Measurements from ENCODE around the gene COLEC11. TPM values are rescaled to one million over a fixed set of nuclear protein-coding genes. Genes with fewer than 3 reads are reported as not detected.

The COLEC11 gene
- total RNA-seq, 1 experiment from 2014 or later: 0.39 TPM

DNA sequence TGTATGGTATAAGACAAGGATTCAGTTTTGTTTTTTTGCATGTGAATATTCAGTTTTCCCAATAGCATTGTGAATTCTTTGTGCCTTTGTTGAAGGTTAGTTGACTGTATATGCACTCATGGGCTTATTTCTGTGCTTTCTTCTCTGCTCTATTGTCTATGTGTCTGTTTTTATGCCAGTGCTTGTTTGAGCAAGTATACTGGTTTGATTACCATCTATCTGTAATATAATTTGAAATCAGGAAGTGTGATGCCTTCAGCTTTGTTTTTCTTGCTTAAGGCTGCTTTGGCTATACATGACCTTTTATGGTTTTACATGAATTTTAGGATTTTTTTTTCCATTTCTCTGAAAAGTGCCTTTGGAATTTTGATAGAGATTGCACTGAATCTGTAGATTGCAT is 23.5 kb downstream of the COLEC11 start:
- Histone ChIP-seq H3K79me1 (ENCODE audit: insufficient read depth, low read depth, low read length, poor library complexity, severe bottlenecking) (no peaks in the 10 kb centered on the region), H2BK120ac (ENCODE audit: low read depth, low read length, poor library complexity, severe bottlenecking) (no peak overlapping the region), H3K4me2 (ENCODE audit: insufficient read depth, insufficient read length, low read length) (no peak overlapping the region), H3K14ac (ENCODE audit: insufficient read depth, low read length) (no peak overlapping the region), H3K27ac (ENCODE audit: insufficient read length, low read depth, low read length) (no peak overlapping the region), H3T11ph (ENCODE audit: low read length) (no peak overlapping the region), H3K9me3 (ENCODE audit: control insufficient read depth, low read depth, low read length) (no peaks in the 10 kb centered on the region), H3K27me3 (ENCODE audit: insufficient read depth, low read length) (no peaks in the 10 kb centered on the region), H3K23ac (ENCODE audit: insufficient read length, low read depth, low read length) (no peak overlapping the region), H2BK15ac (ENCODE audit: low read depth, low read length) (no peak overlapping the region), H4K5ac (ENCODE audit: insufficient read length, low read depth, low read length) (no peak overlapping the region), H3K23me2 (ENCODE audit: insufficient read length, low read depth, low read length, poor library complexity, severe bottlenecking) (no peaks in the 10 kb centered on the region), H3K9ac (ENCODE audit: extremely low read depth, insufficient read length, low read length) (no peak overlapping the region), H4K20me1 (ENCODE audit: control insufficient read depth, insufficient read depth, insufficient read length) (no peaks in the 10 kb centered on the region), H2BK12ac (ENCODE audit: insufficient read length, low read depth, low read length) (no peak overlapping the region), H4K8ac (replicated peaks; ENCODE audit: insufficient read length, low read depth, low read length) (no peak overlapping the region), H2BK5ac (ENCODE audit: insufficient read length, low read length) (no peak overlapping the region), H3K4me1 (ENCODE audit: insufficient read depth, low read length) (no peaks in the 10 kb centered on the region), H3K4ac (ENCODE audit: low read depth, low read length) (no peak overlapping the region), H3K56ac (ENCODE audit: insufficient read length, low read depth, low read length) (no peak overlapping the region), H2BK20ac (ENCODE audit: low read depth, low read length, poor library complexity, severe bottlenecking) (no peak overlapping the region), H3K79me2 (ENCODE audit: insufficient read depth, low read length) (no peaks in the 10 kb centered on the region), H3K18ac (ENCODE audit: insufficient read length, low read depth, low read length) (no peak overlapping the region), H2AFZ (ENCODE audit: low read length) (no peak overlapping the region), H2AK5ac (ENCODE audit: insufficient read length, low read length) (no peak overlapping the region), H4K91ac (ENCODE audit: insufficient read length, low read depth, low read length) (no peak overlapping the region)
- H3K27ac Mint-ChIP-seq: no peak overlapping the region
- peaks cover 0 to 23% (median 11%) of the 10 kb centered on the region in 3 experiments; a peak in 6 of 7 replicates for H3K36me3 Mint-ChIP-seq (ENCODE audit: insufficient read depth in 1 of 3, low read depth in 3 of 3)
- H3K27me3 Mint-ChIP-seq (ENCODE audit: low read depth): peaks cover 3% of the 10 kb centered on the region; the same call in 1 of the 2 replicates
- no peak for DNase-seq
- H3K4me3 Mint-ChIP-seq: no peak overlapping the region
- TF ChIP-seq, protein P1, sequence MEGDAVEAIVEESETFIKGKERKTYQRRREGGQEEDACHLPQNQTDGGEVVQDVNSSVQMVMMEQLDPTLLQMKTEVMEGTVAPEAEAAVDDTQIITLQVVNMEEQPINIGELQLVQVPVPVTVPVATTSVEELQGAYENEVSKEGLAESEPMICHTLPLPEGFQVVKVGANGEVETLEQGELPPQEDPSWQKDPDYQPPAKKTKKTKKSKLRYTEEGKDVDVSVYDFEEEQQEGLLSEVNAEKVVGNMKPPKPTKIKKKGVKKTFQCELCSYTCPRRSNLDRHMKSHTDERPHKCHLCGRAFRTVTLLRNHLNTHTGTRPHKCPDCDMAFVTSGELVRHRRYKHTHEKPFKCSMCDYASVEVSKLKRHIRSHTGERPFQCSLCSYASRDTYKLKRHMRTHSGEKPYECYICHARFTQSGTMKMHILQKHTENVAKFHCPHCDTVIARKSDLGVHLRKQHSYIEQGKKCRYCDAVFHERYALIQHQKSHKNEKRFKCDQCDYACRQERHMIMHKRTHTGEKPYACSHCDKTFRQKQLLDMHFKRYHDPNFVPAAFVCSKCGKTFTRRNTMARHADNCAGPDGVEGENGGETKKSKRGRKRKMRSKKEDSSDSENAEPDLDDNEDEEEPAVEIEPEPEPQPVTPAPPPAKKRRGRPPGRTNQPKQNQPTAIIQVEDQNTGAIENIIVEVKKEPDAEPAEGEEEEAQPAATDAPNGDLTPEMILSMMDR (conservative IDR thresholded peaks at IDR 0.05): no peak
- no peaks in the 10 kb centered on the region; a peak in 1 of 4 replicates for H3K4me1 Mint-ChIP-seq
- peaks cover 34 to 40% of the 10 kb centered on the region in 2 experiments for H3K9me3 Mint-ChIP-seq

All from H9 (cell line).